IPS-20b (cell line): ENCODE data around the gene TBC1D5.

Experiments
- H3K27ac ChIP-seq: one replicate; pipeline ENCODE4 v1.5.1; 2013; ENCODE audit warnings: low read length
- H3K27me3 ChIP-seq: 2 replicates; pipeline ENCODE4 v1.6.1; 2013; ENCODE audit warnings: mild to moderate bottlenecking, low read length, inconsistent platforms; ENCODE audit not compliant: insufficient read depth
- H3K36me3 ChIP-seq: 2 replicates; pipeline ENCODE4 v1.6.1; 2013; ENCODE audit warnings: low read depth, mild to moderate bottlenecking, inconsistent platforms, low read length, moderate library complexity; ENCODE audit not compliant: insufficient read depth
- H3K4me1 ChIP-seq: 2 replicates; pipeline ENCODE4 v1.6.1; 2013; ENCODE audit warnings: mild to moderate bottlenecking, control low read depth, inconsistent platforms, low read length, moderate library complexity; ENCODE audit not compliant: insufficient read depth
- H3K4me3 ChIP-seq: 2 replicates; pipeline ENCODE4 v1.5.1; 2013; ENCODE audit warnings: mild to moderate bottlenecking, low read length, inconsistent platforms
- H3K9ac ChIP-seq: 2 replicates; pipeline ENCODE4 v1.6.1; 2013; ENCODE audit warnings: low read depth, mild to moderate bottlenecking, inconsistent platforms, low read length, moderate library complexity
- H3K9me3 ChIP-seq: 2 replicates; pipeline ENCODE4 v1.6.1; 2013; ENCODE audit warnings: mild to moderate bottlenecking, low read depth, low read length, inconsistent platforms; ENCODE audit not compliant: insufficient read depth

The TBC1D5 gene

DNA sequence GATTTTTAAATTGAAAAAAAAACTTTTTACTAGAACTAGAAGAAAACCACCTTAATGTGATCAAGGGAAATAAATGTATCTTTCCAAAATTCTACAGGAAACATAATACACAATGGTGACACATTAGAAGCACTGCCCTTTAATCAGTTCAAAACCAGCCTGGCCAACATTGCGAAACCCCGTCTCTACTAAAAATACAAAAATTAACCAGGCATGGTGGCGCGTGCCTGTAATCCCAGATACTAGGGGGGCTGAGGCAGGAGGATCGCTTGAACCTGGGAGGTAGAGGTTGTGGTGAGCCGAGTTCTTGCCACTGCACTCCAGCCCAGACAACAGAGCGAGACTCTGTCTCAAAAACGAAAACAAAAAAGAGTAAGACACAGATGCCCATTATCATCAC, 134.5 kb downstream of the TBC1D5 start:
- no peak overlapping the region for H3K27ac ChIP-seq
- no peak overlapping the region for H3K9ac ChIP-seq
- H3K27me3 ChIP-seq, result no peaks in the 10 kb centered on the region
- H3K36me3 ChIP-seq, result no peaks in the 10 kb centered on the region
- no peak overlapping the region for H3K4me3 ChIP-seq
- H3K9me3 ChIP-seq, result no peaks in the 10 kb centered on the region
- H3K4me1 ChIP-seq, result peaks cover 6% of the 10 kb centered on the region; the same call in 1 of the 2 replicates

DNA sequence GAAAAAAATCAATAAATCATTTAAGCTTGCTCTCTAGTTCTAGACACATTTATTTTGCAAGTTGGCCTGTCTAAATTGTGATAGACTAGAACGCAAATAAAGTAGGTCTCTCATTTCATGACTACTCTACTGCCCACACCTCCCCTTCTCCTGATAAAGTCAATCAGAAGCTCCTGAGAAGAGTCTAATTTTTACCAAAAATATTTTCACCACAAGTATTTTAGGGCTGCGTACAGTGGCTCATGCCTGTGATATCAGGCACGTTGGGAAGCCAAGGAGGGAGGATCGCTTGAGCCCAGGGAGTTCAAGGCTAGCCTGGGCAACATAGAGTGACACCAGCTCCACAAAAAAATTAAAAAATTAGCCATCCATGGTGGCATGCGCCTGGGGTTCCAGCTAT, 136.5 kb downstream of the TBC1D5 start:
- Histone ChIP-seq H3K9ac (no peak overlapping the region), H3K27ac (no peak overlapping the region), H3K36me3 (no peaks in the 10 kb centered on the region), H3K9me3 (no peaks in the 10 kb centered on the region), H3K27me3 (no peaks in the 10 kb centered on the region), H3K4me3 (no peak overlapping the region), H3K4me1 (peaks cover 6% of the 10 kb centered on the region; the same call in 1 of the 2 replicates)

DNA sequence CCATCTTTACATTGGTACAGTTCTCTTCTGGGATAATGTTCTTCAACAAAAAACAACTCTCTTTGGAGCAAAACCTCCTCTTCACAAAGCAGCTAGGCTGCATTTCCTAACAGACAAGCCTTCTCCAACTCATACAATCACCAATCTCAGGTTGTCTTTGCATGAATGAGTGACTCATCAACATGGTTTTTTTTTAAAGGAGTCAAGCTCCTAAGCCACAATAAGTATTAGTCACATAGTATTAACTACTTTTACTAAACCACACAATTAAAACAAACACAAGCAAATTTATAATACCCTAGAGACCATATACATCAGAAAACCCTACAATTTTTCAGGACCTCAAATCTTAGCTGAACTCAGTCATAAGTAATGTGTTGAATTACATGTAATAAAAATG, 137.4 kb downstream of the TBC1D5 start:
- H3K4me1 ChIP-seq, result peaks cover 6% of the 10 kb centered on the region; the same call in 1 of the 2 replicates
- no peaks in the 10 kb centered on the region for H3K27me3 ChIP-seq
- no peaks in the 10 kb centered on the region for H3K36me3 ChIP-seq
- no peak overlapping the region for H3K4me3 ChIP-seq
- H3K9ac ChIP-seq, result no peak overlapping the region
- no peaks in the 10 kb centered on the region for H3K9me3 ChIP-seq
- no peak overlapping the region for H3K27ac ChIP-seq

DNA sequence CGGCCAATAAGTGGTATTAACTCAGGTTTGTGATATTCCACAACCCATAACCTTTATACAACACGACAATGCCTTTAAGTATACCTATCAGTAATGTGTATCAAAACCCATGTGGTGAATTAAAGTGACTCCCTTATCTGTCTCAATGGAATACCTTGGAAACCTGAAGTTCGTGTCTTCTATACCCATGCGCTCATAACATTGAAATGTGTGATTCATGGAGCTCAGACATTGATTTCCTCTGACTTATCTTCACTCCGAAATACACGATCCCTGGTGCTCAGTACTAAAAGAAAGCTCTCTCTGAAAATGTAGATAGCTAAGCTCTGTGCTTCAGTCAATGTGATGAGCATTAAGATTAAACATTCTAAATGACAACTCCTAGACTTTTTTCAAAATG, 140.3 kb downstream of the TBC1D5 start:
- Histone ChIP-seq H3K4me3 (no peak overlapping the region), H3K9ac (no peak overlapping the region), H3K36me3 (no peaks in the 10 kb centered on the region), H3K27ac (no peak overlapping the region), H3K9me3 (no peaks in the 10 kb centered on the region; the same call in 1 of the 2 replicates), H3K27me3 (no peaks in the 10 kb centered on the region), H3K4me1 (peaks cover 2% of the 10 kb centered on the region; the same call in 1 of the 2 replicates)

DNA sequence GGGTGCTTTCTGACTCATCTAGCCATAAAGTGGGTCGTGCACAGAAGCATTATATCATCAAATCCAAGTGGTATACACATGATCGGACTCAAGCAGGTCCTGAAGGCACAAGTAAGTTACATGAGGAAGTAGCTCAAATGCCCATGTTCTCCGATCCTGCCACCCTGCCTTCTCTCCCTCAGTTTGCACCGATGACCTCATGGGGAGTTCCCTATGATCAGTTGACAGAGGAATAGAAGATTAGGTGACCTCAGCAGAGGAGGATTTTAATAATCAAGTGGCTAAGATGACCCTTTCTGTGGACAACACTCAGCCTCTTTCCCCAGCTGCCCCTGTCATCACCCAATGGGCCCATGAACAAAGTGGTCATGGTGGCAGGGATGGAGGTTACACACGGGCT, 149.5 kb downstream of the TBC1D5 start:
- no peaks in the 10 kb centered on the region for H3K4me1 ChIP-seq
- H3K9me3 ChIP-seq, result peaks cover 19% of the 10 kb centered on the region
- no peak overlapping the region for H3K27ac ChIP-seq
- no peak overlapping the region for H3K9ac ChIP-seq
- H3K4me3 ChIP-seq, result no peak overlapping the region
- no peaks in the 10 kb centered on the region for H3K36me3 ChIP-seq
- no peaks in the 10 kb centered on the region for H3K27me3 ChIP-seq

DNA sequence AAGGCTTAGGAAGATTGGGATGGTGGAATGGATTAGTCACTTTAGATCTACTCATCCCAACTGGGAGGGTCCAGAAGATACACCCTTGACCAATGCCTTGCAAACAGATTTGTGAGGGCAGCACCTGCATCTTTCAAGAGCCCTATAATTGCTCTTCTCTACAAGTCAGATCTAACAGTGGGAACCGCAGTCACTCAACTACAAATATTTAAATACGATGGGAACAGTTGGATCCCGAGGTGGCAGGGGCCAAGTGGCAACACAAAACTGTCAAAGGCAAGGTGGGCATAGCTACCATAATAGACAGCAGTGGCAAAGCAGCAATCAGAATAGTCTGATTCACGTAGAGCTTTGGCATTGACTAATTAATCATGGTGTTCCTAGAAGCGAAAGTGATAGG, 152.0 kb downstream of the TBC1D5 start:
- peaks cover 11% of the 10 kb centered on the region for H3K4me1 ChIP-seq
- H3K4me3 ChIP-seq, result no peak overlapping the region
- H3K27me3 ChIP-seq, result no peaks in the 10 kb centered on the region
- H3K36me3 ChIP-seq, result no peaks in the 10 kb centered on the region
- no peak overlapping the region for H3K27ac ChIP-seq
- H3K9ac ChIP-seq, result no peak overlapping the region
- peaks cover 19% of the 10 kb centered on the region for H3K9me3 ChIP-seq

DNA sequence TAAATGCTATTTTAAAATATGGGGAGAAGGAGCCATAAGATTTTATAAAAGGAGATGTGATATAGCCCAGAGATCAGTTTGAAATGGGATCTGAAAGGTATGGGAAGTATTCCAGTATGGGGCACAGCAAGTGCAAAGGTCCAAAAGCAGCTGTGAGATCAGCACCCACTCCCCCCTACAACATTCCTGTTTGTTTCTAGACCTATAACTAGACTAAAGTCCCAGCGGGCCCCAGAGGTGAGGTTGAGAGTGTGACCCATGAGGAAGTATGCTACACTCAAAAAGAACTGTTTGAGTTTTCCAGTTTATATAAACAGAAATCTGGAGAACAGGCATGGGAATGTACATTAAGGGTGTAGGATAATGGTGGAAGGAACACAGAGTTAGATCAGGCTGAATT, 152.5 kb downstream of the TBC1D5 start:
- Histone ChIP-seq H3K27me3 (no peaks in the 10 kb centered on the region), H3K4me1 (peaks cover 14% of the 10 kb centered on the region)

DNA sequence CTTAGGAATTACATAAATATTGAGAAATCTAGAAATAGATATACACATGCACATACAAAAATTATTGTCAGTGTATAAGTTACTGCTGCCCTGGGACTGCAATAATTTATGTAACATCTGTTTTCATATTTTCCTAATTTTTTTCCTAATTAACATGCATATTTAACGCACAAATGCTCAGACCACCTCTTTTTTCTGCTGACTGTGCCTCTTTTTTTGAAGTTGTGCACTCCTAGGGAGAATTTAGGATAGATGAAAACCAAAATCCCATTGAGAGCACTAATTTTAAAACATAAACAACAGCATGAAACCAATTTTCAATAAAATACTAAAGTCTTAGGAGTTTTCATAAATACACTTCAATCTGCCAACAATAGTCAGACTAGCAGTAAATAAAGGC, 154.0 kb downstream of the TBC1D5 start:
- Histone ChIP-seq H3K4me1 (peaks cover 14% of the 10 kb centered on the region), H3K27ac (no peak overlapping the region), H3K27me3 (no peaks in the 10 kb centered on the region)

More for the DNA sequence above, 152.5 kb downstream of the TBC1D5 start:
- H3K36me3 ChIP-seq, result no peaks in the 10 kb centered on the region
- H3K4me3 ChIP-seq, result no peak overlapping the region
- no peak overlapping the region for H3K27ac ChIP-seq
- peaks cover 19% of the 10 kb centered on the region for H3K9me3 ChIP-seq
- H3K9ac ChIP-seq, result no peak overlapping the region

DNA sequence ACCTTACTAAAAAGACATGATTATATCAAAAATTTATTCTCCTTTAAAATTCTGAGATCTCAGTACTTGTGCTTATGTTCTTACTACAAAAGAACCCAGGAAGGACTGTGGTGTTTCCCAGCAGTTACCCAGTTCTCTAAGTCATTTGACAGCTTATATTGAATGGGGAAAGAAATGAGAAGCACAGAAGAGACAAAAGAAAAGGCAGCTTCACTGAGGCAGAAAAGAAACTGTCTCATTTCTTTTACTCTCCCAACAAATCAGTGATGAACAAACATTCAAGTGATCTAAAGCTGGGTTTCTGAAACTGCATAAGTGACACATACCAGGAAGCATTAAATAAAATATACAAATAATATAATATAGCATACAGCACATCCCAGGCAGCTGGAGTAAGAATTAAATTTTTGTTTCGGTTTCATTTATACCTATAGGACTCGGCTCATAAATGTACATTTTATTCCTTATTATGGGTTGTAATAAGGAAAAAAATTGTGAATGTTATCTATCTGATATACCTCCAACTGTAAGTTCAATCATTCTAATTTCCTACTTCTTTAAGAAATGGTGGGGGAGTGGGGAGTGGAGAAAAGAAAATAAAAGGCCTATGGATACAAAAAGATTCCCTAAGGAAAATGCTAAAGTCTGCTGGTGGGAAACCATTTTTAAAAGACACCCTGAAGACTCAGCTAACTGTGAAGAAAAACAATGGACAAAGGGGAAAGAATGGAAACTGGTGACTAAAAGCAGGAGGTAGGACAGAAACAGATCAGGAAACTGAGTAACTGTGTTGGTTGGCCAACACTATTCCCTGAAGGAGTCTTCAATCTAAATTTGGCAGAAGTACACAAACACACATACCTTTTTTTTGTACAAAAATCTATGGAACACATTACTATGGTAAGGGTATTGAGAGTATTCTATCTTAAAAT, 156.8 kb downstream of the TBC1D5 start:
- H3K9ac ChIP-seq, result no peak overlapping the region

More for the DNA sequence above, 154.0 kb downstream of the TBC1D5 start:
- Histone ChIP-seq H3K36me3 (no peaks in the 10 kb centered on the region), H3K4me3 (no peak overlapping the region), H3K9ac (no peak overlapping the region), H3K9me3 (peaks cover 19% of the 10 kb centered on the region)

DNA sequence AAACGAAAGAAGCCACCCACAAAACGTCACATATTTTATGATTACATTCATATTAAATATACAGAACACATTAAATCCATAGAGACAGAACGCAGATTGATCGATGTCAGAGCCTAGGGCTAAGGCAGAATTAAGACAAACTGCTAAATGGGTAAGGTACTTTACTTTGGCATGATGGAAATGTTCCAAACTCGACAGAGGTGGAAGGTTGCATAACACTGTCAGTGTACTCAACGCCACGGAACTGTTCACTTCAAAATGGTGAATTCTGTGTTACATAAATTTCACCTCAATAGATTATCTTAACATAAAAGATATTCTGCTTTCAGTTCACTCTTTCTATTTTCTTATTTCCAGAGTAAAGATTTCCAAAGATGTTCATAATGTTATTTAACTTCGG, 158.4 kb downstream of the TBC1D5 start:
- Histone ChIP-seq H3K27ac (no peak overlapping the region), H3K4me1 (peaks cover 14% of the 10 kb centered on the region), H3K9ac (no peak overlapping the region), H3K9me3 (no peaks in the 10 kb centered on the region), H3K36me3 (no peaks in the 10 kb centered on the region), H3K4me3 (no peak overlapping the region), H3K27me3 (no peaks in the 10 kb centered on the region)

More for the DNA sequence above, 156.8 kb downstream of the TBC1D5 start:
- H3K36me3 ChIP-seq, result no peaks in the 10 kb centered on the region
- no peaks in the 10 kb centered on the region for H3K27me3 ChIP-seq
- no peak overlapping the region for H3K27ac ChIP-seq
- H3K4me1 ChIP-seq, result peaks cover 14% of the 10 kb centered on the region
- H3K9me3 ChIP-seq, result peaks cover 9% of the 10 kb centered on the region
- H3K4me3 ChIP-seq, result peak overlapping the region; percentile 5; the same call in 1 of the 2 replicates

DNA sequence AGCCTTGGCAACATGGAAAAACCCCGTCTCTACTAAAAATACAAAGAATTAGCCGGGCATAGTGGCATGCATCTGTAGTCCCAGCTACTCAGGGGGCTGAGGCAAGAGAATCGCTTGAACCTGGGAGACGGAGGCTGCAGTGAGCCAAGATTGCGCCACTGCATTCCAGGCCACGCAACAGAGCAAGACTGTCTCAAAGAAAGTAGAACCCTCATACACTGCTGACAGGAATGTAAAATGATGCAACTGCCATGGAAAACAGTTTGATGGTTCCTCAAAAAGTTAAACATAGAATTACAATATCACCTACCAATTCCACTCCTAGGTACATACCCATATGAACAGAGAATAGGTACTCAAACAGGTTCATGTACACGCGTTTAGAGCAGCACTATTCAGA, 158.9 kb downstream of the TBC1D5 start:
- no peaks in the 10 kb centered on the region for H3K36me3 ChIP-seq
- no peaks in the 10 kb centered on the region for H3K27me3 ChIP-seq
- no peak overlapping the region for H3K9ac ChIP-seq
- no peaks in the 10 kb centered on the region for H3K9me3 ChIP-seq
- no peak overlapping the region for H3K27ac ChIP-seq
- H3K4me3 ChIP-seq, result no peak overlapping the region
- peaks cover 14% of the 10 kb centered on the region for H3K4me1 ChIP-seq

DNA sequence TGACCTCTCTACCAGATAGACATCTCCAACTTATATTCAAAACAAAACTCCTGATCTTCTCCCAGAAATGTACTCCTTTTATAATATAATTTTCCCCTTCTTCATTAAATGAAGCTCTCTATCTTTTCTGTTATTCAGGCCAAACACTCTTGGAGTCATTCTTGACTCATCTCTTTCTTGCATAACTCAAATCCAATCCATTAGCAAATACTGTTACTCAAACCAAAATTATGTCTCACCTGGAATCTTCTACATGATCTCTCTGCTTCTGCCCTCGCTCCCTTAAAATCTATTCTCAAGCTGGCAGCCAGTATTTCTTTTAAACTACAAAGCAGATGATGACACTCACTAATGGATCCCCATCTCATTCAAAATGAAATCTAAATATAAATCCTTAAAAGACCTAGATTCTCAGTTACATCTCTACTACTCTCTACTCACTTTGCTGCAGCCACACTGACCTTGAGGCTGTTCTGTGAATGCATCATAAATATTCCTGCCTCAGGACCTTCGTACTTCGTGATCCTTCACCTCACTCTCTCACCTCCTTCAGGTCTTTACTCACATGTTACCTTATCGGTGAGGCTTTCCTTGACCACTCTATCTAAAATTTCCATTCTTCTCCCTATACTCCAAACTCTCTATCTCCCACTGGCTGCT, 160.9 kb downstream of the TBC1D5 start:
- Histone ChIP-seq H3K9ac (no peak overlapping the region), H3K36me3 (no peaks in the 10 kb centered on the region), H3K9me3 (no peaks in the 10 kb centered on the region), H3K4me1 (peaks cover 12% of the 10 kb centered on the region), H3K27ac (no peak overlapping the region), H3K27me3 (no peaks in the 10 kb centered on the region), H3K4me3 (no peak overlapping the region)
